ENCODE data around the gene CDH16. TPM values are rescaled to one million over a fixed set of nuclear protein-coding genes. Genes with fewer than 3 reads are reported as not detected.

CDH16 gene
- total RNA-seq, 1 donor from 2014 or later: 0.33 TPM

GRCh38 chr16:66878067-66878466 lies 40.6 kb downstream of the CDH16 start:
- Histone ChIP-seq H3K27me3 (ENCODE audit: control insufficient read depth, insufficient read depth, low read length) (no peaks in the 10 kb centered on the region), H3K4me3 (ENCODE audit: low read depth, low read length) (no peak overlapping the region), H3K36me3 (ENCODE audit: control insufficient read depth, insufficient read depth, low read length) (no peaks in the 10 kb centered on the region)
- no peak for TF ChIP-seq CTCF (IDR thresholded peaks at IDR 0.05; ENCODE audit: insufficient read depth, low read length, poor library complexity, severe bottlenecking)
- no peak for DNase-seq (ENCODE audit: low read depth)

- no peak for DNase-seq (ENCODE audit: low read depth)
- H3K27me3 ChIP-seq (ENCODE audit: control insufficient read depth, insufficient read depth, low read length): no peaks in the 10 kb centered on the region
- no peak overlapping the region for H3K4me3 ChIP-seq (ENCODE audit: low read depth, low read length)
- TF ChIP-seq CTCF (IDR thresholded peaks at IDR 0.05; ENCODE audit: insufficient read depth, low read length, poor library complexity, severe bottlenecking): no peak
- no peaks in the 10 kb centered on the region for H3K36me3 ChIP-seq (ENCODE audit: control insufficient read depth, insufficient read depth, low read length)
Measured at GRCh38 chr16:66874079-66874775, 44.5 kb downstream of the CDH16 start.

- TF ChIP-seq CTCF (IDR thresholded peaks at IDR 0.05; ENCODE audit: insufficient read depth, low read length, poor library complexity, severe bottlenecking): no peak
- DNase-seq (ENCODE audit: low read depth): no peak
- Histone ChIP-seq H3K4me3 (ENCODE audit: low read depth, low read length) (no peak overlapping the region), H3K36me3 (ENCODE audit: control insufficient read depth, insufficient read depth, low read length) (no peaks in the 10 kb centered on the region), H3K27me3 (ENCODE audit: control insufficient read depth, insufficient read depth, low read length) (no peaks in the 10 kb centered on the region)
Measured at GRCh38 chr16:66873685-66874055, 45.0 kb downstream of the CDH16 start.

GRCh38 chr16:66872943-66873684 lies 45.6 kb downstream of the CDH16 start:
- TF ChIP-seq CTCF (IDR thresholded peaks at IDR 0.05; ENCODE audit: insufficient read depth, low read length, poor library complexity, severe bottlenecking): peak; percentile 95
- DNase-seq (ENCODE audit: low read depth): peak; percentile 99
- peak overlapping the region; percentile 27 for H3K4me3 ChIP-seq (ENCODE audit: low read depth, low read length)
- no peaks in the 10 kb centered on the region for H3K27me3 ChIP-seq (ENCODE audit: control insufficient read depth, insufficient read depth, low read length)
- H3K36me3 ChIP-seq (ENCODE audit: control insufficient read depth, insufficient read depth, low read length): no peaks in the 10 kb centered on the region

- TF ChIP-seq CTCF (IDR thresholded peaks at IDR 0.05; ENCODE audit: insufficient read depth, low read length, poor library complexity, severe bottlenecking): no peak
- Histone ChIP-seq H3K27me3 (ENCODE audit: control insufficient read depth, insufficient read depth, low read length) (no peaks in the 10 kb centered on the region), H3K4me3 (ENCODE audit: low read depth, low read length) (peak overlapping the region; percentile 27), H3K36me3 (ENCODE audit: control insufficient read depth, insufficient read depth, low read length) (no peaks in the 10 kb centered on the region)
- no peak for DNase-seq (ENCODE audit: low read depth)
Measured at GRCh38 chr16:66872559-66872942, 46.1 kb downstream of the CDH16 start.
